Stimulated activated CD8-positive, alpha-beta memory T cell treated with anti-CD3 and anti-CD28 coated beads, Interleukin-4, amount 100 ng/mL, for 4 hours (primary cell): ENCODE data around the gene ITGA3.
A peak's percentile ranks its signal among the peaks of the same experiment; 100 is the strongest.

ENCODE experiments used
- DNase-seq, 2 donors: peaks; one replicate each; pipeline ENCODE4 v3.0.0-alpha.2; 2020; ENCODE audit warnings: low read depth in 2 of 2, low spot score in 1 of 2

Gene ITGA3

DNA sequence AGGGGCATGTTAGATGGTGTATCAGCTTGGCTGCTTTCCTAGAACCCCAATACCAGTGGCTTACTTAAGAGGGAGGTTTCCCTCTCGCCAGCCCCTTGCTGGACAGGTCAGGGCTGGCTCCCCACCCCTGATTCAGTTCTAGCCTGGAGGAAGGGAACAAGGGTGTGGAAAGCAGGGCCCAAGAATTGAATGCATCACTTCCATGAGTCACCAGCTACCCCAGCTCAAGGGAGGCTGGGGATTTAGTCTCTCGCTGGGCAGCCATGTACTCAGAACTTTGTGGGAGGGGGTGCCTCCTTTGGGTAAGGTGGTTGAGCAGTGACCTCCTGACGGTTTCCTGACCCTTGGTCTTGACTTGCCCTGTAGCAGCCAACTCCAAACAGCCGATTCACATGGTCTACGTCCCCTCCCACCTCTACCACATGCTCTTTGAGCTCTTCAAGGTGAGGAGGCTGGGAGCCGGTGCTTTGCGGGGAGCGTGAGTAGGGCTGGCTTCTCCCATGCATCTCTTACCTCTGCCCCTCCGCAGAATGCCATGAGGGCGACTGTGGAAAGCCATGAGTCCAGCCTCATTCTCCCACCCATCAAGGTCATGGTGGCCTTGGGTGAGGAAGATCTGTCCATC is 52.0 kb downstream of the ITGA3 start:
- DNase-seq = no peak

DNA sequence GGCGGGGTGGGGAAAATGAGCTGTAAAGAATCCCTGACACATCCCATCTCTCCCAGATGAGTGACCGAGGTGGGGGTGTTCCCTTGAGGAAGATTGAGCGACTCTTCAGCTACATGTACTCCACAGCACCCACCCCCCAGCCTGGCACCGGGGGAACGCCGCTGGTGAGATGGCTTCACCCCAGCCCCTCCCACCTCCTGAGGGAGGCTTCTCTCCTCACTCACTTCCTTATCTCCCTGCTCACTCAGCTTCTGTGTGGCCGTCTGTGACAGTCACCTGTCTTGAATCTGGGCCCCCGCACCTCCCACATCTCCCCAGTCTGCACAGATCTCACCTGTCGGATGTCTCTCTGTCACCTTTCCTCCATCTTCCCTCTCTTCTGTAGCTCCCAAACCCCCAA is 52.6 kb downstream of the ITGA3 start:
- no peak for DNase-seq

DNA sequence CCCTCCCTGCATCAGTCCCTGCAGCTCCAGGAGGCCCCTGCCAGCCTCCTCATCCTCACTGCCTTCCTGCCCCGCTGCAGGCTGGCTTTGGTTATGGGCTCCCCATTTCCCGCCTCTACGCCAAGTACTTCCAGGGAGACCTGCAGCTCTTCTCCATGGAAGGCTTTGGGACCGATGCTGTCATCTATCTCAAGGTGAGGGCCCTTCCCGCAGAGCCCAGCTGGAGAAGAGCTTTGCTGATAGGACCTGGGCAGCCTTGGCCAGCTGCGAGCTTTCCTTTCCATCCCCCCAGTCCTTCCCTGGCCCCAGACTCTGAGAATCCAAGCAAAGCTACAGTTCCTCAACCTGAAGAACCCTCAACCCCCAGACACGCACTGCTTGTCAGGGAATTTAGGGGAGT is 53.3 kb downstream of the ITGA3 start:
- DNase-seq = no peak

DNA sequence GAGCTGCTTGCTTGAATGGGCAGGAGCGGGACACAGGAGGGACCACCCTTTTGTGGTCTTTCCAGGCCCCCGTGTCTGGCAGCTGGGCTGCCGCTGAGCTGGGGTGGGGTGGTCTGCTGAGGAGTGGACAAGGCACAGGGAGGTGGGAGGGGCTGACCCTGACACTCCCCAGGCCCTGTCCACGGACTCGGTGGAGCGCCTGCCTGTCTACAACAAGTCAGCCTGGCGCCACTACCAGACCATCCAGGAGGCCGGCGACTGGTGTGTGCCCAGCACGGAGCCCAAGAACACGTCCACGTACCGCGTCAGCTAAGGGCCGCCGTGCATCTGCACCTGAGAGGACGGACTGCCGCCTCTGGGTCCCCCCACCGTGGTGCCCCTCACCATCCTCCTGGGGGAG is 53.9 kb downstream of the ITGA3 start:
- DNase-seq = no peak

DNA sequence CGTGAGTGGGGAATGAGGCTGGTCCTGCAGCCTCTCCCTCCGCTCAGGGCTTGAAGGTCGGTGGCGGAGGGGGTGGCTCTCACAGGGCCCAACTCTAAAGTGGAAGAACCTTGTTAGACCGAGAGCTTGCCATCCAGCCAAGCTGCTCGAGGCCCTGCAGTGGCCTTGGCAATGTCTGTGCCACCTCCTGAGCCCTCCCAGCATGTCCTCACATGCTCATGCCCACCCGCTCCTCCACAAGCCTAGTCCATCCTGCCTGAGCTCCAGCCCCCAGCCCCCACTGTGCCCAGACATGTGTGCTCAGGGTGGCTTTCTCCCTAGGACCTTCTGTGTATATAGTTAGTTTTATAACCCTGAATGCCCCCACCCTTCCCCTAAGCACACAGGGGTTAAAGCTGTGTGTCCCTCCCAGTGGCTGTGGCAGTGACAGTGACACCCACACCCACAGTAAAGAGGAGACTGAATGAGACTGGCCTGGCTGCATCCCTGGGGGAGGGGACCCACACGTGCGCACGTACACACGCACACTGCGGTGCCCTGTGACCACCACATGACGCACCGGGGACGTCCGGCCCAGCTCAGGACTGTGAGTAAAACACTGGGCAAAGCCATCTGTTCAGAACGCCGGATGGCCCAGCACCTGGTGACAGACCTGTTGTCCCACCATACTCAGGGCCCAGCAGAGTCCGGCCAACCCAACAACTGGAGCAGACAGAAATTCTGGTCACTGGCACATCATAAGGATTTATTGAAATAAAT is 54.9 kb downstream of the ITGA3 start:
- DNase-seq = no peak

DNA sequence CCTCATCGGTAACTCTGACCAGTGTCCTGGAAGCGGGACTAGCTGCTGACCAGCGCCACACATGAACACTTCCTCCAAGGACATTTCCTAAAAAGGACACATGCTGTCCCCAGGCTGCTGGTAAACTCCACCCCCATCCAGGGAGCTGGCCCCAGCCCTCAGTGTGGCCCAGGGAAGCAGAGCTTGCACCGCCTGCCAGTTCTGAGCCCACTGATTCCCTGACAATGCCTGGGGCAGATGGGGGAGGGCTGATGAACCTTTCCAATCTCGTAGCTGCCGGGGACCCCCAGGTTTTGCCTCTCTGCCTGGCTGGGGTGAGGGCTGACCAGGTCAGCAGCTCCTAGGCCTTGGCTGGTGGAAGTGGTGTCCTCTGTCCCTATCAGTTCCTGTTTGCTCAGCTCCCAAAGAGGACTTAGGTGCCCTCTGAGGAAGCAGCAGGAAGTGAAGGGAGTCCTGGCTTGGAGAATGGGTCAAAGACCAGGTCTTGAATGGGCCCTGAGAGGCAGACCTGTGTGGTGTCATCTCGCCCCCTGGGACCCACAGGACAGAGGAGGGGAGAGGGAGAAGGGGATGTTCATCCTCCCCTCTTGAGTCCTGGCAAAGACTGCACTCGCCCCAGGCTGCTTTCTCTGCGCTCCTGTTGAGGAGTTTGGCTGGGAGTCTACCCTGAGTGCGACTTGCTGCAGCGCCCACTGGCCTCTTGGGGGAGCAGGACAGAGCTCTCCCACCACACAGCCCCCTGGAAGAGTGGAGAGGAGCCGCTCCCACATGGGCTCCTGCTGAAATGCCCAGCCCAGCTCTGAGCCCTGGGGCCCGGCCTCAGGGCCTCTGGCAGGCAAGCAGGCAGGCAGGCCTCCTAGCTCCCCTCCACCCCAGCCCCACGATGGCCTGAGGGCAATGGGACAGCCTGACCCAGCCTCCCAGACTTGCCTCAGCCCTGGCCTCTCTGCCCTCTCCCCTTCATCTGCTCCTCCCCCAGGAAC is 56.1 kb downstream of the ITGA3 start:
- DNase-seq = no peak

DNA sequence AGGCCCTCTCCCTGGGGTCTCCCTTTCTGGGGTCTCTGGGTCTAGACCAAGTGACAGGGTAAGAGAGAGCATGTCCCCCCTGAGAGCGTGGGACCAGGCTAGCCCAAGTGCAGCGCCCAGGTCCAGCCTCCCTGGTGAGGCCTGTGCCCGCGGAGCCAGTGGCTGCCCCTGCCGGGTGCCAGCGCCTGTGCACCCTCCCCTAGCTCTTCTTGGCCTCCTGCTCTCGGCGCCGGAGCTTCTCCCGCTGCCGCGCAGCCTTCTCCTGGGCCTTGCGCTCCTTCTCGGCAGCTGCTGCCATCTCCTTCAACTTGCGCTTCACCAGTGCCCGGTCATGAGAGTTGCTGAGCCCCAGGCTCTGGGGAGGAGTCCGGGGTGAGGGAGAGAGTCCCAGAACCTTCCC is 56.8 kb downstream of the ITGA3 start:
- no peak for DNase-seq

DNA sequence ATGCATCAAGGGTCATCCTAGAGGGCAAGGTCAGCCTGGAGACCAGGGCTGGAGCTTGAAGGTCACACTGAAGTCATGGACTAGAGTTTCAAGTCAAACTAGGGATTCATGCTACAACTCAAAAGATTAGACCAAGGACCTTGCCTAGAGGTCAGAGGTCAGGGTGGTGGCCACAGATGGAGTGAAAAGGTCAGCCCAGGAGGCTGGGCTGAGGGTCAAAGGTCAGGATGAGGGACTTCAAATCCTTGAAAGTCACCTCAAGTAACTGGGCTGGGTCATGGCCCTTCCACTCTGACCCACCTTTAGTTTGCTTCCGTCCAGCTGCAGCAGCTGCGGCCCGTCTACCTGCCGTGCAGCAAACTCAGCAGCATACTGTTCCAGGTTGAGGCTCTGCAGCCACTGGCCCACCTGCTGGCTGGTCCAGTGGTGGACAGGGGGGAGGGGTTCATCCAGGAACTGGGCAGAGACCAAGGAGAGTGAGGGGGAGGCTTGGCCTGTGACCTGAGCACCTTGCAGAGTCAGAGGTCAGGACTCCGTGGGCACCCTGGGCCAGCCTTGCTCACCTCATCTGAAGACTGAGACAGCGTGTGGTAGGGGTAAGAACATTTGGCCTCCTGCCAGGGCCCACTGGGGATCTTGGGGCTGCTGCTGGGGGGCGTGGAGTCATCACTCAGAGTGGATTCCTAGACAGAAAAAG is 57.9 kb downstream of the ITGA3 start:
- DNase-seq = no peak

DNA sequence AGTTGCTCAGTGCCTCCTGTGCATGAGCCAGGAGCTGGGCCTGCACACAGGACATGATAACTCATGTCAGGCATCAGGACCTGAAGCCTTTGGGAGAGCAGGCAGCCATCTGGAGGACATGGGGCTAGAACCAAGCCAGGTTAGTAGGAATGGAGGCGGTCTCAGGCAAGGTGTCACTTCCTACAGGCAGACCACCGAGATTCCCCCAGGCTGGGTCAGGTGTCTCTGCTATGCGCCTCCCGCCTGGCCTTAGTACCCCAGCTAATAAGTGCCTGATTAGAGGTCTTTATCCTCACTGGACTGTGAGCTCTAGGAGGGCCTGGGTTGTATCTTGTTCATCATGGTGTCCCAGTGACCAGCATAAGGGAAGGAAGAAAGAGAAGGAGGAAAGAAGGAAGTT is 58.5 kb downstream of the ITGA3 start:
- no peak for DNase-seq

DNA sequence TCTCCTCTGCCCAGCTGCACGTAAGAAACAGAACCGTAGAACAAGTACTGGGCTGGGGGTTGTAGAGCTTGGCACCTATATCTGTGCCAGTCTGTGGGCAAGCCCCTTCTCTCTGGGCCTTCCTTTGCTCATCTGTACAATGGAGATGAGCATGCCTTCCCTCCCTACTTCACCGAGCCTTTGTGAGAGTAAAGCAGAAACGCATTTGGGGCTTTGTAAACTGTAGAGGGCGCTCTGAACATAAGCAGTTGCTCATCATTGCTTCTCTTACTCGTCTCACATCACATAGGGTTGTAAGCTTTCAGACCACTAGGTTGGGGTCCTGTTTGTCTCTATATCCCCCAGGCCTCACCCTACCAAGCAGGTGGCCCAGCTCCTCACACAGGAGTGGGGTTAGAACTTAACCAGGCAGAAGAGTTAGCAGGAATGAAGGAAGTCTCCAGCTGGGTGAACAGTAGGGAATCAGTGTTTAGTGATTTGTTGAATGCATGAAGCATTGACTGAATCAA is 59.0 kb downstream of the ITGA3 start:
- no peak for DNase-seq

DNA sequence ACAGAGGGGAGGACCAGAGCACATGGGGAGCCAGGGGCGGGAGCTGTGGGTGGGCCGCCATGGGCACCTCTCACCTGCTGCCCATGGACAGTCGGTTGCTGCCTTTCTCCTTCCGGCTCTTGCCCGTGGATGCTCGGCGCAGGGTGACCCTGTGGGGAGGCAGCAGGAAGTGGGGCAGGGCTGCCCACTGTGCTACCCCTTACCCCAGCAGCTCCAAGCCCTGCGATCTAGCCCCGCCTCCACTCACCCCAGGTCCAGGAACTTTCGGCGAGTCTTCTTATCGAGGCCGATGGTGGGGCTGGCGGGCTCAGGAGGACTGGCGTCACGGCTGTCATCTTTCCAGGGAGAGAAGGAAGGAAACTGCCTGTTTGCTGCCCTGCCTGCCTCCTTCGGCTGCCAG is 59.8 kb downstream of the ITGA3 start:
- no peak for DNase-seq

DNA sequence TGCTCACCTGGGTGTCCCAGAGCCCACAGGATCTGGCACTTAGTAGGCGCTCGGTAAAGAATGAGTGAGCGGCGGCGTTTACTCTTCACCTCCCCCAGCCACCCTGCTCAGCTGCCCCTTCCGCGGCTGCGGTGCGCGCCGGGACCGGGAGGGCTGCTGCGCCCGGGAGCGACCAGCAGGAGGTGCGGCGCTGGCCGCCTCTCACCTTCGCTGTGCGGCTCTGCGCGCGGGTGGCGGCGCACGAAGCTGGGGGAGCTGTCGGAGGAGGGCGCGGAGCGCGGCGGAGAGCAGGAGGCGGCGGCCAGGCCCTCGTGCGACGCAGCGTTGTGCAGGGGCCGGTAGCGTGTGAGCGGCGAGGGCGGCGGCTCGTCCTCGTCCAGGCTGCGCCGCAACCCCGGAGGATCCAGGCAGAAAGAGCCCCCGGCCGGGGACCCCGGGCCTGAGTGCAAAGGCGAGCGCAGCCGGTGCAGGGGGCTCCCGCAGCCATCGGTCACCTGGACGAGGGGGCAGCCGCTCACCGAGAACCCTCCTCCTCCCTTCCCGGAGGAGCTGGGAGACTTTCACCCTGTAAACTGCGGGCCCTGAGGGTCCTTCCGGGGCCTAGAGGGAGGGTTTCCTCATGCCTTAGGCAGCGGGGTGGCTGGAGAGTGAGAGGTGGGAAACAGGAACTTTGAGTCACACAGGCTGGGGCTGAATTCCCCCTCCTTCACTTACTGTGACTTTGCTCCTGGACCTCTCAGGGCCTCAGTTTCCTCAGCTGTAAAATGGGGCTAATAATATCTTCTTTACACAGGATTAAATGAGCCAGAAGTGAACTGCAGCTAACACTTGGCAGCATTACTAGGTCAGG is 61.5 kb downstream of the ITGA3 start:
- DNase-seq = peak in 1 of 2 donors; percentile 34

DNA sequence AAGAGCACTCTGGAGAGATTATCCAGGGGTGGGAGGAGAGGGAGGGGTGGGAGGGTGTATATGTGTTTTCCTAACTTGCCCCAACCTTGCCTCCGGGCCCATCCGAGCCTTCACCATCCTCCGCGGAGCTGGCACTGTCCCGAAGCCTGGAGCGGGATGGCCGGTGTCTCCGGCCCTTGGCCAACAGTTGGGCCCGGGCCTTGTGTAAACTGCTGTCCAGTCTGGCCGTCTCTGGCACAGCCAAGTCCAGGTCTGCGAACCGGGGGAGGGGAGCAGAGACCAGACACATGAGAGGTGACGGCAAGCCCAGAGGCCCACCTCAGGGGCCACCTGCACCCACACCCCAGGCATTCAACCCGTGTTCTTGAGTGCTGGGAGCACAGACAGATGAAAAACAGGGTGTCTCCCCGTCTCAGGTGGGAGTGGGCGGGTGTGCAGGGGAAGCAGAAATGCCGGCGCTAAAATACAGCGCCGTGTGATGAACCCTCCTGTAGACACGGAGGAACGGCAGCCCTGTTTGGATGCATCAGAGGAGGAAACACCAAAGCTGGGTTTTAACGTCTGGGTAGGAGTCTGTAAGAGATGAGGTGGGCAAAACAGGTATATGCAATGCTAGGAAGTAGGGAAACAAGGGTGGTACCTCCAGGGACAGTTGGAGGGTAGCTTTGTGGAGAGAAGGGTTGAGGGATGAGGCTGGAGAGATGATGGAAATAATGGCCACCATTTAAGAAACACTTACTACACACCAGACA is 62.3 kb downstream of the ITGA3 start:
- no peak for DNase-seq

DNA sequence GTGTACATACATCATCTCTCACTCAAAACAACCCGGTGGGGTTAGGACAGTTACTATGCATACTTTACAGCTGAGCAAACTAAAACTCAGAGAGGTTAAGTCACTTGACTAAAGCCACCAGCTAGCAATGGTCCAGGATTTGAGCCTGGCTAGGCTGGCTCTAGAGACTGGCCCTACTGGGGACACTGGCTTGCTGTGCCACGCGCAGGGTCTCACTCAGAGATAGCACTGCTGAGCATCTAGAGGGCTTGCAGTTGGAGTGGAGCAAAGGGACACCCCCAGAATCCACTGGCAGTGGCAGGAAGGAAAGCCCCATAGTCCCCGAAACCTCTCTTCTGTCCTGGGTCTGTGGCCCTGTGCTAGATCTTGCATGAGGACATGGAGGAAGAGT is 62.9 kb downstream of the ITGA3 start:
- DNase-seq = no peak

DNA sequence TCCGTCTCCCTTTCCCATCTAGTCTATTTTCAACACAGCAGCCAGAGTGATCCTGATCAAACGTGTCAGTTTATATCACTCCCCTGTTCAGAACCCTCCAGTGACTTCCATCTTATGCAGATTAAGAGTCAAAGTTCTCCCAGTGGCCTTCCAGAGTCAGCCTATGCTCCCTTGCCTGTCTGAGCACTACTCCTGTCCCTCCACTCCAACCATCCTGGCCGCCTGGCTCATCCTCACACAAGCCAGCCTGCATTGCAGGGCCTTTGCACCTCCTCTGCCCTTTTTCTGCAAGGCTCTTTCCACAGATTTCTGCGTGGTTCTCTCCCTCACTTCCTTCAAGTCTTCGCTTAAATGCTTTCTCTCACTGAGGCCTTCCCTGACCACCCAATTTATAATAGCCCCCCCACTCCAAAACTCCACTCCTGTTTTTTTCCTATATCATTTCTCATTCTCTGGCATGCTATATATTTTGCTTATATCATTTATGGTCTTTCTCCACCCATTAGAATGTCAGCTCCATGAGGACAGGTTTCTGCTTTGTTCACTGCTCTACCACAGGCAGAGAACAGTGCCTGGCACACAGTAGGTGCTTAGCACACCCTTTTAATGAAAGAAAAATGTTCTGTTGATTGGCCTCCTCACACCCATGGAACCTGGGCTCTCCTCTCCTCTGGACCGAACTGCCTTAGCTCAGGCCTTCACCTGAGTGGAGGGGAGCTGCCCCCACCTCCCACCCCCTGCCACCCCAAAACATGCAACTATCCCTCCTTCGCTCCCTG is 64.8 kb downstream of the ITGA3 start:
- no peak for DNase-seq

DNA sequence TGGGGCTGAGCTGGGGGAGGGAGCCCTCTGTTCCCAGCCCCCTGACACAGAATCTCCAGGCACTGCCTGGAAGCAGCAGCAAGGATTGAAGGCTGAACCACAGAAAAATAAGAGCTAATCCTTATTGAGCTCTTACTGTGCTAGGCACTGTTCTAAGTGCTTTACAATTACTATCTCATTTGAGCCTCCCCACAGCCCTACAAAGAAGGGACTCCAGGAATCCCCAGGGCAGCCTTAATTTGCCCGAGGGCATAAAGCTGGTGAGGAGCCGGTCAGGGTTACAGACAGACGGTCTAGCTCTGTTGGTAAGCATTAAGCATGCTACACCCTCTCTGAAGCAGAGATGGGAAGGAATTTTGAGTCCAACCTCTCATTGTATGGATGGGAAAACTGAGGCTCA is 67.0 kb downstream of the ITGA3 start:
- DNase-seq = no peak

DNA sequence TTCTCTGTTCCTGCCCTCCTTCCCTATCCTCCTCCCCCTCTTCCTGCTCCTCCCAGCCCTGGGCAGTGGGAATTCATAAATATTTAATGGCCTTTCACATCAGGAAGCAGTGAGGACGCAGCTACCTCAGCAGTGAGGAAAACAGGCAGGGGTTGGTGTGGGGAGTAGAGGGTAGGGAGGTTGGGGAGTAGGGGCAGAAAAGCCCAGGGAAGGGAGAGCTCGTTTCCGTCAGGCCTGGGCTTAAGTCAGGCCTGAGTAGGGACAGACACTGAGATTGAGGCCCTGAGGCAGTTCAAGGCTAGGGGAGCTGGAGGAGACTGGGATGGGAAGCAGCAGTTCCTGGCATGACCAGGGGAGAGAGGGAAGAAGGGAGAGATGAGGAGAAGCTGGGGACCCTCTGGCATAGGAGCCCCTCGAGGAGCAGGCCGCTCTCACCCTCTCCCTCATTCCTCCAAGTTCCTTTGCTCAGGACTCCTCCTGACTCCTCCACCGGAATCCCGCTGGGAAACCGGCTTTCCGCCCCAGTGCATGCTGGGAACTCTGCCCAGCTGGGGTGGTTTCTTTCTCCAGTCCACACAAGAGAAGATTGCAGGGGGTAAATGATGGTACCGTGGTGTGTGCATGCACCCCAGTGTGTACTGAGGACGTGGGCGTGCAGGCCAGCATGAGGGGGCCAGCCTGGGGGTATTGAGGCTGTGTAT is 67.9 kb downstream of the ITGA3 start:
- no peak for DNase-seq

DNA sequence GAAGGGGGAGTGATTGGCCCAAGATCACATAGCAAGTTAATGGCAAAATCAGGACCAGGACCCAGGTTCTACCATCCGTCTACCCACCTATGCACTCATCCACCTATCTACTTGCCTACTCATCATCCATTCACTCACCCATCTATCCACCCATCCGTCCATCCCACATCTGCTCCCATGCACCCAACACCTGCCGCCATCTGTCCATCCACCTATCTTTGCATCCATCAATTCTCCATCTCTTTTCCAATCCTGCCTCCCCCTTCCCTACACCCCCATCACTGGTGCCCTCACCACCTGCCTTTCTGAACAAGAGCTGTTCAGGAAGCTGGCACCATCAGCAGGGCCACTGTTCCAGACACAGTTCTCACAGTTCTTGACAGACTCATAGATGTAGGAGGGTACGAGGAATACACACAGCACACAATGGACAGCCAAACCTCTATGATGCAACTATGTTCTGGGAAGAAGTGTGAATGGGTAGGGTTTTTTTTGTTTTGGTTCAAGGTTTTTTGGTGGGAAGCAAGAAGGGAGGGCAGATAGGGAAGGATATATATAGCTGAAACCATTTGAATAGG is 69.6 kb downstream of the ITGA3 start:
- no peak for DNase-seq
